PC-3 (cell line): ENCODE data around the gene CLSTN1. TPM values are rescaled to one million over a fixed set of nuclear protein-coding genes. Genes with fewer than 3 reads are reported as not detected.

Experiments
- ATAC-seq: fragments of 200-7000 bp; cut with Tn5 transposase; 2 replicates; pipeline ENCODE4 v1.9.1; 2020; ENCODE audit warnings: mild to moderate bottlenecking, moderate library complexity
- BruUV-seq: library from RNA; stranded (reverse); fragments of 400-500 nt; replicated peaks from 2 replicates; lab custom pipeline; 2021; lab: Mats Ljungman, UMichigan
- CTCF ChIA-PET: fragments of 300-600 bp; sonication (Branson Sonifier 250); formaldehyde crosslinking; loops from one replicate; lab custom pipeline; 2022; ENCODE audit warnings: antibody characterized with exemption; lab: Charles Lee
- POLR2A ChIA-PET: fragments of 300-600 bp; sonication (Branson Sonifier 250); formaldehyde crosslinking; loops from one replicate; lab custom pipeline; 2022; ENCODE audit warnings: antibody characterized with exemption; ENCODE audit not compliant: unreplicated experiment; lab: Charles Lee
- DNase-seq: peaks from one replicate; pipeline ENCODE4 v3.0.0-alpha.2; 2015
- H2AFZ ChIP-seq: fragments of 300-600 bp; sonication (generic); 2 replicates; pipeline ENCODE4 v1.6.0; 2016; ENCODE audit warnings: antibody characterized with exemption, low read length
- H3F3A ChIP-seq: fragments of 300-600 bp; sonication (generic); one replicate; pipeline ENCODE4 v1.6.0; 2017; ENCODE audit warnings: antibody characterized with exemption, low read length, control low read depth, mild to moderate bottlenecking; ENCODE audit not compliant: unreplicated experiment
- H3K27ac ChIP-seq: fragments of 300-600 bp; sonication (generic); 2 replicates; pipeline ENCODE4 v1.5.1; 2016; ENCODE audit warnings: mild to moderate bottlenecking, low read length
- H3K27me3 ChIP-seq: fragments of 300-600 bp; sonication (generic); 2 replicates; pipeline ENCODE4 v1.6.1; 2016; ENCODE audit warnings: low read length, mixed read lengths
- H3K36me3 ChIP-seq: fragments of 300-600 bp; sonication (generic); 2 replicates; pipeline ENCODE4 v1.6.1; 2016; ENCODE audit warnings: low read depth, mixed run types, low read length, mixed read lengths
- H3K4me1 ChIP-seq: fragments of 300-600 bp; sonication (generic); 2 replicates; pipeline ENCODE4 v1.5.1; 2016; ENCODE audit warnings: low read length; ENCODE audit not compliant: insufficient read depth
- H3K4me2 ChIP-seq: fragments of 300-600 bp; sonication (generic); 2 replicates; pipeline ENCODE4 v1.6.0; 2016; ENCODE audit warnings: low read length
- H3K4me3 ChIP-seq: fragments of 300-600 bp; sonication (generic); 2 replicates; pipeline ENCODE4 v1.5.1; 2016; ENCODE audit warnings: mild to moderate bottlenecking, low read length, mixed read lengths
- H3K79me2 ChIP-seq: fragments of 300-600 bp; sonication (generic); 2 replicates; pipeline ENCODE4 v1.6.1; 2017; ENCODE audit warnings: low read length, mixed read lengths
- H3K9ac ChIP-seq: fragments of 300-600 bp; sonication (generic); 2 replicates; pipeline ENCODE4 v1.6.0; 2016; ENCODE audit warnings: mild to moderate bottlenecking, low read length
- H3K9me2 ChIP-seq: fragments of 300-600 bp; sonication (generic); replicated peaks from 2 replicates; pipeline ENCODE4 v1.6.1; 2016; ENCODE audit warnings: mixed run types, low read length, mixed read lengths
- H3K9me3 ChIP-seq: fragments of 300-600 bp; sonication (generic); 2 replicates; pipeline ENCODE4 v1.6.1; 2016; ENCODE audit warnings: low read length, mixed read lengths
- H4K20me1 ChIP-seq: fragments of 300-600 bp; sonication (generic); 2 replicates; pipeline ENCODE4 v1.6.1; 2016; ENCODE audit warnings: low read length, mixed read lengths
- CTCF ChIP-seq: fragments of 300-600 bp; sonication (generic); conservative IDR thresholded peaks from 2 replicates; pipeline ENCODE4 v1.5.1; 2017; ENCODE audit warnings: antibody characterized with exemption, low read depth, mild to moderate bottlenecking, low read length
- EZH2 ChIP-seq: fragments of 300-600 bp; sonication (generic); IDR thresholded peaks from one replicate; pipeline ENCODE4 v1.6.1; 2017; ENCODE audit warnings: antibody characterized with exemption, mild to moderate bottlenecking, low read length; ENCODE audit not compliant: unreplicated experiment
- EZH2phosphoT487 ChIP-seq: fragments of 300-600 bp; sonication (generic); IDR thresholded peaks from 2 replicates; pipeline ENCODE4 v1.6.1; 2018; ENCODE audit warnings: mild to moderate bottlenecking, antibody characterized with exemption, low read length, borderline replicate concordance
- intact Hi-C: fragments of 100-400 bp; cut with micrococcal nuclease; formaldehyde crosslinking; loops from 2 replicates; pipeline ENCODE4 v1.9.0; 2023
- total RNA-seq: library from RNA; depleted of rRNA; stranded (reverse); fragments of >200 nt; gene quantifications from 2 replicates; pipeline ENCODE4 v1.2.3, GENCODE V29; 2014

CLSTN1 gene
- total RNA-seq, 1 experiment from 2014 or later, result 98.3 TPM

DNA sequence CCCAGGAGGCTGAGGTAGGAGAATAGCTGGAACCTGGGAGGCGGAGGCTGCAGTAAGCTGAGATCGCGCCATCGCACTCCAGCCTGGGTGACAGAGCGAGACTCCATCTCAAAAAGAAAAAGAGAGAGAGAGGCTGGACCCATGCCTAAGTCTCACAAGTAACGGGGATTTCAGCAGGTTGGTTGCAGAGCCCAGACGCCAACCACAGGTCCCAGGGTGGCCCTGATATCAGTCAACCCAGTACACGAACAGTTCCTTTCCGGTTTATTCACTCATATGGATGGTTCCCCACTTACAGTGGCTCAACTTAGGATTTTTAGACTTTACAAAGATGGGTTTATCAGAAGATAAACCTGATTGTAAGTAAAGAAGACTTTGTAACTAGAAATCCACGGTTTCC, 40.9 kb downstream of the CLSTN1 start:
- peak; percentile 9 for ATAC-seq
- no TSS peak for BruUV-seq

GRCh38 chr1:9782116-9782751, 41.5 kb downstream of the CLSTN1 start:
- peaks cover 93% of the 10 kb centered on the region for H3K79me2 ChIP-seq
- no TSS peak for BruUV-seq
- ChIA-PET POLR2A (interaction anchor here (0.6 kb wide), 1 partner anchor 302 kb away, joined by 4 read pairs; no protein-coding TSS in a partner anchor), CTCF (interaction anchor here (0.6 kb wide), 1 partner anchor 80 kb away, joined by 3 read pairs; no protein-coding TSS in a partner anchor)
- H3K36me3 ChIP-seq, result no peaks in the 10 kb centered on the region; the same call in 1 of the 2 replicates
- H3F3A ChIP-seq, result no peaks in the 10 kb centered on the region
- TF ChIP-seq EZH2, result no peak
- no peak for TF ChIP-seq CTCF
- TF ChIP-seq EZH2phosphoT487, result no peak
- H3K4me1 ChIP-seq, result peaks cover 19% of the 10 kb centered on the region
- DNase-seq, result peak; percentile 37
- no peak overlapping the region for H3K4me3 ChIP-seq
- intact Hi-C loops, result loop anchor here (2.0 to 10.0 kb wide), 3 partner anchors 15 to 363 kb away; partner anchors contain the start of gene CTNNBIP1
- H3K27me3 ChIP-seq, result no peaks in the 10 kb centered on the region
- ATAC-seq, result peak; percentile 65
- H3K9ac ChIP-seq, result no peak overlapping the region
- no peaks in the 10 kb centered on the region for H3K9me2 ChIP-seq
- no peaks in the 10 kb centered on the region for H3K9me3 ChIP-seq
- peak overlapping the region; percentile 29 for H3K4me2 ChIP-seq
- 0 out of 2 replicates have a peak, but pooled peaks cover 8% of the 10 kb centered on the region for H4K20me1 ChIP-seq
- peak overlapping the region; percentile 1; the same call in 1 of the 2 replicates for H3K27ac ChIP-seq
- no peak overlapping the region for H2AFZ ChIP-seq

More for the DNA sequence above, 40.9 kb downstream of the CLSTN1 start:
- Histone ChIP-seq H4K20me1 (0 out of 2 replicates have a peak, but pooled peaks cover 8% of the 10 kb centered on the region), H3K4me1 (peaks cover 19% of the 10 kb centered on the region), H3K79me2 (peaks cover 93% of the 10 kb centered on the region), H3F3A (no peaks in the 10 kb centered on the region), H3K9me3 (no peaks in the 10 kb centered on the region), H3K4me3 (no peak overlapping the region), H3K9ac (no peak overlapping the region), H2AFZ (no peak overlapping the region), H3K27ac (0 out of 2 replicates have a peak overlapping the region, but pooled peaks have one; percentile 1), H3K36me3 (no peaks in the 10 kb centered on the region; the same call in 1 of the 2 replicates), H3K4me2 (no peak overlapping the region; the same call in 1 of the 2 replicates), H3K27me3 (no peaks in the 10 kb centered on the region), H3K9me2 (no peaks in the 10 kb centered on the region)
- DNase-seq, result no peak
- ChIA-PET POLR2A (no interaction called here), CTCF (interaction anchor here (0.6 kb wide), 1 partner anchor 80 kb away, joined by 3 read pairs; no protein-coding TSS in a partner anchor)
- intact Hi-C loops, result loop anchor here (2.0 to 10.0 kb wide), 3 partner anchors 16 to 362 kb away; partner anchors contain the start of gene CTNNBIP1
- no peak for TF ChIP-seq CTCF
- no peak for TF ChIP-seq EZH2
- no peak for TF ChIP-seq EZH2phosphoT487
